Naive thymus-derived CD4-positive, alpha-beta T cell (primary cell): ENCODE results near the gene ZNF346. TPM values are rescaled to one million over a fixed set of nuclear protein-coding genes. Genes with fewer than 3 reads are reported as not detected.

ENCODE experiments used
- ATAC-seq: fragments of 150-1000 bp; cut with Tn5 transposase; 2 replicates; pipeline ENCODE4 v1.10.0; 2021; ENCODE audit warnings: mild to moderate bottlenecking, moderate library complexity
- CTCF ChIA-PET: fragments of 350-600 bp; sonication (Branson Sonifier 250); formaldehyde crosslinking; loops from one replicate; lab custom pipeline; 2021; ENCODE audit warnings: antibody characterized with exemption; lab: Charles Lee
- POLR2A ChIA-PET: fragments of 350-600 bp; sonication (Branson Sonifier 250); formaldehyde crosslinking; loops from one replicate; lab custom pipeline; 2021; ENCODE audit warnings: antibody characterized with exemption, inconsistent platforms; lab: Charles Lee
- DNase-seq, 9 donors: peaks; one replicate each; pipeline versions ENCODE4 v3.0.0 to v3.0.0-alpha.2; 2020 to 2022; ENCODE audit warnings: mixed read lengths in 1 of 9
- H3K27ac ChIP-seq: one replicate; pipeline ENCODE4 v1.7.0; 2013; ENCODE audit warnings: mild to moderate bottlenecking, low read depth, low read length, moderate library complexity
- H3K27me3 ChIP-seq, 2 donors: one replicate each; pipeline ENCODE4 v1.7.0; 2013; ENCODE audit warnings: low read length in 2 of 2, mild to moderate bottlenecking in 2 of 2, moderate library complexity in 2 of 2; ENCODE audit not compliant: control insufficient read depth in 2 of 2, insufficient read depth in 2 of 2
- H3K36me3 ChIP-seq, 3 experiments: 1 replicate in 2 of 3; 2 replicates in 1 of 3; pipeline ENCODE4 v1.7.0; 2013; ENCODE audit warnings: low read length in 3 of 3, mild to moderate bottlenecking in 3 of 3, moderate library complexity in 1 of 3; ENCODE audit not compliant: insufficient read depth in 3 of 3, control insufficient read depth in 2 of 3
- H3K4me1 ChIP-seq, 2 donors: one replicate each; pipeline ENCODE4 v1.7.0; 2013; ENCODE audit warnings: low read length in 2 of 2, mild to moderate bottlenecking in 2 of 2, moderate library complexity in 1 of 2; ENCODE audit not compliant: control insufficient read depth in 2 of 2, insufficient read depth in 2 of 2
- H3K4me3 ChIP-seq: 2 replicates; pipeline ENCODE4 v1.7.0; 2013; ENCODE audit warnings: mild to moderate bottlenecking, low read length
- H3K9me3 ChIP-seq, 3 experiments: 1 replicate in 2 of 3; 2 replicates in 1 of 3; pipeline ENCODE4 v1.7.0; 2013; ENCODE audit warnings: low read length in 3 of 3; ENCODE audit not compliant: control insufficient read depth in 2 of 3
- H3K27ac Mint-ChIP-seq, 9 donors: one replicate each; pipeline ENCODE4 v1.8.0; 2020 to 2022; ENCODE audit warnings: mixed read lengths in 9 of 9, mild to moderate bottlenecking in 8 of 9, moderate library complexity in 5 of 9, inconsistent platforms in 2 of 9
- H3K27me3 Mint-ChIP-seq, 5 donors: one replicate each; pipeline ENCODE4 v1.8.0; 2021 to 2022; ENCODE audit warnings: mixed read lengths in 5 of 5, mild to moderate bottlenecking in 1 of 5
- H3K36me3 Mint-ChIP-seq, 5 donors: one replicate each; pipeline ENCODE4 v1.8.0; 2020 to 2022; ENCODE audit warnings: mixed read lengths in 5 of 5, mild to moderate bottlenecking in 3 of 5, inconsistent platforms in 1 of 5
- H3K4me1 Mint-ChIP-seq, 7 donors: one replicate each; pipeline ENCODE4 v1.8.0; 2020 to 2022; ENCODE audit warnings: mixed read lengths in 7 of 7, mild to moderate bottlenecking in 3 of 7, inconsistent platforms in 1 of 7
- H3K4me3 Mint-ChIP-seq, 10 donors: one replicate each; pipeline ENCODE4 v1.8.0; 2020 to 2022; ENCODE audit warnings: mild to moderate bottlenecking in 10 of 10, mixed read lengths in 10 of 10, moderate library complexity in 6 of 10, inconsistent platforms in 2 of 10
- H3K9me3 Mint-ChIP-seq, 11 donors: one replicate each; pipeline ENCODE4 v1.8.0; 2020 to 2022; ENCODE audit warnings: mixed read lengths in 11 of 11, mild to moderate bottlenecking in 4 of 11, inconsistent platforms in 1 of 11, moderate library complexity in 1 of 11
- intact Hi-C, 2 donors: fragments of 100-400 bp; cut with micrococcal nuclease; formaldehyde crosslinking; loops; one replicate each; pipeline ENCODE4 v1.15.1; 2023
- polyA plus RNA-seq, 2 donors: library from polyadenylated mRNA; unstranded; fragments of 300-500 nt; fragmentation: Illumina TruSeq; gene quantifications; one replicate each; pipeline ENCODE4 v1.2.3, GENCODE V29; 2021
- total RNA-seq, 6 experiments: library from RNA in 5 of 6; stranded (reverse) in 5 of 6; gene quantifications; 1 replicate in 5 of 6; 2 replicates in 1 of 6; pipeline ENCODE4 v1.2.3 and lab custom pipeline; 2021 to 2026

ZNF346 gene
- total and polyA plus RNA-seq, 7 experiments from 2014 or later: 13.4 to 28.2 (median 23.9) TPM

DNA sequence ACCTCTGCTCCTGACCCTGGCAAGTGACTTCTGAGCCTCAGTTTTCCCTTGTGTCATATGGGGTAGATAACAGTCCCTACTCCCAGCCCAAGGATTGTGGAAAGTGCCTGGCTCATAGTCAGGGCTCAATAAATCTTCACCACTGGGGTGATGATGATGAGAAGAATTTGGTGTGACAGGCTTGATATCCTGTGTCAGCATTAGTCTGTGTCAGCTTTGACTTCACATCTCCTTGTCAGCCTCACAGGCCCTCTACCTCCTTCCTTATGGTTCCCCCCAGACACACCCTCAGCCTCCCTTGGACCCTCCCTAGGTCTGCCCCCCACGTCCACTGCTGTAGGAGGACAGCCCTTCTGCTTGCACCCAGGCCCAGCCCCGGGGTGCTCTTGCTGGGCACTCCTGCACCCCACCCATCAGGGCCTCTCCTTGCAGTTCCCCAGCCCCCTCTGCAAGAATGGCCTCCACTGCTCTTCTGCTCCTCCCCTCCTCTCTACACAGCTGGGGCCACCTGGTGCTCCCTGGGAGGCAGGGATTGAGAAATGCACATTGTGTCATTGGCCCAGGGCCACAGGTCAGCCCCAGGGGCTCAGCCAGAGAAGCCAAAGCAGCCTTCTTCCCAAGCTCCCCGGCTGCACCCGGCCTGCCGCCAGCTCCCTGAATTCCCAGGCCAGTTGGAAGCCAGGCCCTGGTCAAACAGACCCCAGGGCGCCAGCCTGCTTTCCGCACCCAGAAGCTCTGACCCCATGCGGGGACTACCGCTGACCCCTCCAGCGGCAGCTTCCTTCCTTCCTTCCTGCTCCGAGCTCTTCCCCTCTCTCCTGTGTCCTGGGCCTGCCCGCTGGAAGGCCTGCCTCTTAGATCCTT is 72.0 kb downstream of the ZNF346 start:
- ATAC-seq: no peak
- Histone ChIP-seq H3K27me3 (no peaks in the 10 kb centered on the region), H3K9me3 (no peaks in the 10 kb centered on the region), H3K36me3 (no peaks in the 10 kb centered on the region), H3K4me3 (no peak overlapping the region), H3K27ac (no peak overlapping the region), H3K4me1 (no peaks in the 10 kb centered on the region)
- peaks cover 0 to 6% (median 0%) of the 10 kb centered on the region in 5 donors for H3K27me3 Mint-ChIP-seq
- peaks cover 0 to 2% (median 0%) of the 10 kb centered on the region in 7 donors for H3K4me1 Mint-ChIP-seq
- H3K36me3 Mint-ChIP-seq: no peaks in the 10 kb centered on the region
- no peak overlapping the region for H3K4me3 Mint-ChIP-seq
- no peak overlapping the region for H3K27ac Mint-ChIP-seq
- no peak for DNase-seq
- H3K9me3 Mint-ChIP-seq: no peaks in the 10 kb centered on the region
- intact Hi-C loops: no loop called here
- POLR2A ChIA-PET: no interaction called here
- CTCF ChIA-PET: interaction anchor here (1.2 kb wide), 1 partner anchor 23 kb away, joined by 3 read pairs; no protein-coding TSS in a partner anchor

- H3K4me1 ChIP-seq: no peaks in the 10 kb centered on the region
- Mint-ChIP-seq H3K27me3 (peaks cover 0 to 9% (median 0%) of the 10 kb centered on the region in 5 donors), H3K4me3 (no peak overlapping the region), H3K9me3 (no peaks in the 10 kb centered on the region), H3K4me1 (peaks cover 0 to 2% (median 0%) of the 10 kb centered on the region in 7 donors), H3K27ac (no peak overlapping the region), H3K36me3 (no peaks in the 10 kb centered on the region)
- ChIA-PET CTCF (interaction anchor here (1.2 kb wide), 1 partner anchor 24 kb away, joined by 3 read pairs; no protein-coding TSS in a partner anchor), POLR2A (no interaction called here)
- intact Hi-C loops: no loop called here
- H3K27ac ChIP-seq: no peak overlapping the region
- no peaks in the 10 kb centered on the region for H3K36me3 ChIP-seq
- no peaks in the 10 kb centered on the region for H3K27me3 ChIP-seq
- DNase-seq (no peak), ATAC-seq (no peak)
- no peaks in the 10 kb centered on the region for H3K9me3 ChIP-seq
- H3K4me3 ChIP-seq: no peak overlapping the region
Measured at GRCh38 chr5:177095088-177095669, 72.7 kb downstream of the ZNF346 start.

DNA sequence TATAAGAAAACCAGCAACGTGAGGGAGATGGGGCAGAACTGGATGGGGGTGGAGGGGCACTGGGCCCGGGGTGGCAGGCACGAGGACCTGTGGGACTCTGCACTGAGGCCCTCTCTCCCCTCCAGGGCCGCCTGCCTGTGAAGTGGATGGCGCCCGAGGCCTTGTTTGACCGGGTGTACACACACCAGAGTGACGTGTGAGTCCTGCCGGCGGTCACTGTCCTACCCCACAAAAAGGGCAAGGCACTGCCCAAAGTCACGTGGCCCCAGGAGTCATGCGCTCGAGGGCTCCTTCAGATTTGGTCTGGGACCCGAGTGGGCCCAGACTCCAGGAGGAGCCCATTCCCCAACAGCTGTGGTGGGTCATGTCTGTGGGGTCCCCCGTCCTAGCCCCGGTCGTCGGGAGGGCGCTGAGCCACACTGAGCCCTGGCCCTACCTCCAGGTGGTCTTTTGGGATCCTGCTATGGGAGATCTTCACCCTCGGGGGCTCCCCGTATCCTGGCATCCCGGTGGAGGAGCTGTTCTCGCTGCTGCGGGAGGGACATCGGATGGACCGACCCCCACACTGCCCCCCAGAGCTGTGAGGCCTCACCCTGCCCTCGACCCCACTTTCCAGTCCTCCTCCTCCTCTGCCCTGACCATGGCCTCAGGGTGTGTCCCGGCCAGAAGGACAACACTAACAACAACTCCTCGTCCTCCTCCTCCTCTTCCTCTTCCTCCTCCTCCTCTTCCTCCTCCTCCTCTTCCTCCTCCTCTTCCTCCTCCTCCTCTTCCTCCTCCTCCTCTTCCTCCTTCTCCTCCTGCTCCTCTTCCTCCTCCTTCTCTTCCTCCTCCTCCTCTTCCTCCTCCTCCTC is 73.9 kb downstream of the ZNF346 start:
- Histone ChIP-seq H3K4me3 (no peak overlapping the region), H3K27ac (no peak overlapping the region), H3K9me3 (no peaks in the 10 kb centered on the region), H3K36me3 (no peaks in the 10 kb centered on the region), H3K27me3 (no peaks in the 10 kb centered on the region), H3K4me1 (no peaks in the 10 kb centered on the region)
- no peaks in the 10 kb centered on the region for H3K9me3 Mint-ChIP-seq
- no peak for DNase-seq
- no peaks in the 10 kb centered on the region for H3K36me3 Mint-ChIP-seq
- no peak overlapping the region for H3K27ac Mint-ChIP-seq
- ATAC-seq: no peak
- H3K4me1 Mint-ChIP-seq: peaks cover 0 to 2% (median 0%) of the 10 kb centered on the region in 7 donors
- H3K4me3 Mint-ChIP-seq: no peak overlapping the region
- CTCF ChIA-PET: no interaction called here
- POLR2A ChIA-PET: no interaction called here
- peaks cover 0 to 8% (median 0%) of the 10 kb centered on the region in 5 donors for H3K27me3 Mint-ChIP-seq
- intact Hi-C loops: no loop called here

- Histone ChIP-seq H3K4me3 (no peak overlapping the region), H3K27ac (no peak overlapping the region), H3K4me1 (no peaks in the 10 kb centered on the region), H3K9me3 (no peaks in the 10 kb centered on the region), H3K36me3 (no peaks in the 10 kb centered on the region), H3K27me3 (no peaks in the 10 kb centered on the region)
- Mint-ChIP-seq H3K4me1 (peaks cover 0 to 2% (median 0%) of the 10 kb centered on the region in 7 donors), H3K27ac (no peak overlapping the region), H3K9me3 (no peaks in the 10 kb centered on the region), H3K36me3 (no peaks in the 10 kb centered on the region), H3K4me3 (no peak overlapping the region), H3K27me3 (peaks cover 0 to 8% (median 0%) of the 10 kb centered on the region in 5 donors)
- no peak for ATAC-seq
- POLR2A ChIA-PET: no interaction called here
- DNase-seq: no peak
- intact Hi-C loops: no loop called here
- CTCF ChIA-PET: interaction anchor here (0.6 kb wide), 1 partner anchor 48 kb away, joined by 3 read pairs; no protein-coding TSS in a partner anchor
Measured at GRCh38 chr5:177097016-177097985, 74.8 kb downstream of the ZNF346 start.

DNA sequence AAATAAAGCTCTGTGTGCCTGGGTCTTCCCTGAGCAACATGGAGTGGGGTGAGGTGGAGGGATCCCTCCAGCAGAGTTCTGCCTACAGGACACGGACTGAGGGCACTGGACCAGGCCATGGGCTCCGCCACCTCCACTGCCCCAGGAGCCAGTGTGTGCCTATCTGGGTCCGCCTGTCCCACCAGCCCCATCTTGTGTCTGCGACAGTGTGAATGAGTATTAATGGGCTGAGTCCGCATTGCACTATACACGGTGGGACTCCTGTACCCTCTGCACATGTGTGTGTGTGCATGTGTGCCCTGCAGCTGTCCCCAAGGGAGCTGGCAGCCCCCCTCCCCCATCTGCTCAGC is 75.6 kb downstream of the ZNF346 start:
- Histone ChIP-seq H3K36me3 (no peaks in the 10 kb centered on the region), H3K27me3 (no peaks in the 10 kb centered on the region), H3K27ac (no peak overlapping the region), H3K9me3 (no peaks in the 10 kb centered on the region), H3K4me1 (no peaks in the 10 kb centered on the region), H3K4me3 (no peak overlapping the region)
- Mint-ChIP-seq H3K9me3 (no peaks in the 10 kb centered on the region), H3K27ac (no peak overlapping the region), H3K4me1 (peaks cover 0 to 2% (median 0%) of the 10 kb centered on the region in 7 donors), H3K36me3 (no peaks in the 10 kb centered on the region), H3K4me3 (no peak overlapping the region), H3K27me3 (peaks cover 0 to 8% (median 0%) of the 10 kb centered on the region in 5 donors)
- intact Hi-C loops: no loop called here
- ChIA-PET CTCF (interaction anchor here (0.6 kb wide), 1 partner anchor 49 kb away, joined by 3 read pairs; no protein-coding TSS in a partner anchor), POLR2A (no interaction called here)
- no peak for ATAC-seq
- no peak for DNase-seq
